Hepatocyte (in vitro differentiated cells): ENCODE data around the gene TRIM72.

Source experiments
- EZH2 ChIP-seq: fragments of 200-600 bp; sonication (generic); IDR thresholded peaks from 2 replicates; pipeline ENCODE4 v1.6.1; 2016; ENCODE audit warnings: antibody characterized with exemption, mild to moderate bottlenecking, borderline replicate concordance
- EZH2phosphoT487 ChIP-seq: fragments of 200-600 bp; sonication (generic); IDR thresholded peaks from one replicate; pipeline ENCODE4 v1.6.1; 2018; ENCODE audit warnings: antibody characterized with exemption, mild to moderate bottlenecking, low read depth, moderate library complexity; ENCODE audit not compliant: unreplicated experiment, severe bottlenecking
- TF ChIP-seq, protein P1 (sequence below): fragments of 200-600 bp; sonication (generic); IDR thresholded peaks from 2 replicates; pipeline ENCODE4 v1.5.1; 2016; ENCODE audit warnings: antibody characterized with exemption, mild to moderate bottlenecking; ENCODE audit not compliant: poor library complexity

GRCh38 chr16:31238041-31238440 lies 24.1 kb downstream of the TRIM72 start:
- TF ChIP-seq EZH2 (no peak), EZH2phosphoT487 (no peak)
- TF ChIP-seq, protein P1, sequence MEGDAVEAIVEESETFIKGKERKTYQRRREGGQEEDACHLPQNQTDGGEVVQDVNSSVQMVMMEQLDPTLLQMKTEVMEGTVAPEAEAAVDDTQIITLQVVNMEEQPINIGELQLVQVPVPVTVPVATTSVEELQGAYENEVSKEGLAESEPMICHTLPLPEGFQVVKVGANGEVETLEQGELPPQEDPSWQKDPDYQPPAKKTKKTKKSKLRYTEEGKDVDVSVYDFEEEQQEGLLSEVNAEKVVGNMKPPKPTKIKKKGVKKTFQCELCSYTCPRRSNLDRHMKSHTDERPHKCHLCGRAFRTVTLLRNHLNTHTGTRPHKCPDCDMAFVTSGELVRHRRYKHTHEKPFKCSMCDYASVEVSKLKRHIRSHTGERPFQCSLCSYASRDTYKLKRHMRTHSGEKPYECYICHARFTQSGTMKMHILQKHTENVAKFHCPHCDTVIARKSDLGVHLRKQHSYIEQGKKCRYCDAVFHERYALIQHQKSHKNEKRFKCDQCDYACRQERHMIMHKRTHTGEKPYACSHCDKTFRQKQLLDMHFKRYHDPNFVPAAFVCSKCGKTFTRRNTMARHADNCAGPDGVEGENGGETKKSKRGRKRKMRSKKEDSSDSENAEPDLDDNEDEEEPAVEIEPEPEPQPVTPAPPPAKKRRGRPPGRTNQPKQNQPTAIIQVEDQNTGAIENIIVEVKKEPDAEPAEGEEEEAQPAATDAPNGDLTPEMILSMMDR = no peak
